Measurements from ENCODE around the gene ARHGAP15.

Gene ARHGAP15

GRCh38 chr2:143466391-143466790, 337.2 kb downstream of the ARHGAP15 start:
- no peak overlapping the region for H3K4me3 ChIP-seq (ENCODE audit: low read depth, low read length)
- no peak for DNase-seq (ENCODE audit: low read depth)
- TF ChIP-seq CTCF (IDR thresholded peaks at IDR 0.05; ENCODE audit: low read depth, low read length, missing control alignments) = no peak

GRCh38 chr2:143467011-143467410, 337.8 kb downstream of the ARHGAP15 start:
- no peak for TF ChIP-seq CTCF (IDR thresholded peaks at IDR 0.05; ENCODE audit: low read depth, low read length, missing control alignments)
- no peak for DNase-seq (ENCODE audit: low read depth)
- H3K4me3 ChIP-seq (ENCODE audit: low read depth, low read length) = no peak overlapping the region

GRCh38 chr2:143468341-143468888, 339.2 kb downstream of the ARHGAP15 start:
- DNase-seq (ENCODE audit: low read depth) = peak; percentile 51
- TF ChIP-seq CTCF (IDR thresholded peaks at IDR 0.05; ENCODE audit: low read depth, low read length, missing control alignments) = no peak
- H3K4me3 ChIP-seq (ENCODE audit: low read depth, low read length) = no peak overlapping the region

- no peak overlapping the region for H3K4me3 ChIP-seq (ENCODE audit: low read depth, low read length)
- TF ChIP-seq CTCF (IDR thresholded peaks at IDR 0.05; ENCODE audit: low read depth, low read length, missing control alignments) = no peak
- DNase-seq (ENCODE audit: low read depth) = no peak
Observed at GRCh38 chr2:143469323-143469722, 340.1 kb downstream of the ARHGAP15 start.

- DNase-seq (ENCODE audit: low read depth) = no peak
- TF ChIP-seq CTCF (IDR thresholded peaks at IDR 0.05; ENCODE audit: low read depth, low read length, missing control alignments) = no peak
- H3K4me3 ChIP-seq (ENCODE audit: low read depth, low read length) = no peak overlapping the region
Observed at GRCh38 chr2:143471550-143471949, 342.3 kb downstream of the ARHGAP15 start.

- H3K4me3 ChIP-seq (ENCODE audit: low read depth, low read length) = no peak overlapping the region
- DNase-seq (ENCODE audit: low read depth) = no peak
- TF ChIP-seq CTCF (IDR thresholded peaks at IDR 0.05; ENCODE audit: low read depth, low read length, missing control alignments) = no peak
Observed at GRCh38 chr2:143473216-143473615, 344.0 kb downstream of the ARHGAP15 start.

GRCh38 chr2:143473820-143474219, 344.6 kb downstream of the ARHGAP15 start:
- DNase-seq (ENCODE audit: low read depth) = no peak
- H3K4me3 ChIP-seq (ENCODE audit: low read depth, low read length) = no peak overlapping the region
- no peak for TF ChIP-seq CTCF (IDR thresholded peaks at IDR 0.05; ENCODE audit: low read depth, low read length, missing control alignments)

Measured in GM12864 (cell line).